PC-3 (cell line): ENCODE measurements around the gene ARHGAP24.

Source experiments
- CTCF ChIP-seq: fragments of 300-600 bp; sonication (generic); conservative IDR thresholded peaks from 2 replicates; pipeline ENCODE4 v1.5.1; 2017; ENCODE audit warnings: antibody characterized with exemption, low read depth, mild to moderate bottlenecking, low read length
- EZH2 ChIP-seq: fragments of 300-600 bp; sonication (generic); IDR thresholded peaks from one replicate; pipeline ENCODE4 v1.6.1; 2017; ENCODE audit warnings: antibody characterized with exemption, mild to moderate bottlenecking, low read length; ENCODE audit not compliant: unreplicated experiment
- EZH2phosphoT487 ChIP-seq: fragments of 300-600 bp; sonication (generic); IDR thresholded peaks from 2 replicates; pipeline ENCODE4 v1.6.1; 2018; ENCODE audit warnings: mild to moderate bottlenecking, antibody characterized with exemption, low read length, borderline replicate concordance

GRCh38 chr4:85482010-85482738 is 7.2 kb downstream of the ARHGAP24 start:
- TF ChIP-seq CTCF (no peak), EZH2 (no peak), EZH2phosphoT487 (no peak)
